Measurements from ENCODE around the gene MCRIP1. TPM values are rescaled to one million over a fixed set of nuclear protein-coding genes. Genes with fewer than 3 reads are reported as not detected.
A peak's percentile ranks its signal among the peaks of the same experiment; 100 is the strongest.

Gene MCRIP1
- polyA plus RNA-seq (2012; ENCODE audit: missing spikeins) = 12.6 TPM

- DNase-seq (ENCODE audit: insufficient read length) = peak; percentile 99
- FAIRE-seq = peak; percentile 99
- no peak for TF ChIP-seq POLR2AphosphoS5 (IDR thresholded peaks at IDR 0.05; ENCODE audit: low read depth, low read length)
- peak; percentile 72; the same call in 1 of the 2 replicates for TF ChIP-seq POLR2A (IDR thresholded peaks at IDR 0.05; ENCODE audit: low read depth, low read length)
- TF ChIP-seq TAF1 (IDR thresholded peaks at IDR 0.05; ENCODE audit: borderline replicate concordance, low read depth, low read length) = peak; percentile 75; the same call in 1 of the 2 replicates
These were observed at the start of gene MCRIP1 for GRCh38 chr17:81833160-81833920. Gene MCRIP1, minus strand, starts transcription at chr17:81833291. Its CDS starts 8,785 bp downstream, at chr17:81824506.

- FAIRE-seq (no peak), DNase-seq (ENCODE audit: insufficient read length) (no peak)
- no peak for TF ChIP-seq POLR2A (IDR thresholded peaks at IDR 0.05; ENCODE audit: low read depth, low read length)
These were observed 46.0 kb upstream of the MCRIP1 start for GRCh38 chr17:81879121-81879520.

DNA sequence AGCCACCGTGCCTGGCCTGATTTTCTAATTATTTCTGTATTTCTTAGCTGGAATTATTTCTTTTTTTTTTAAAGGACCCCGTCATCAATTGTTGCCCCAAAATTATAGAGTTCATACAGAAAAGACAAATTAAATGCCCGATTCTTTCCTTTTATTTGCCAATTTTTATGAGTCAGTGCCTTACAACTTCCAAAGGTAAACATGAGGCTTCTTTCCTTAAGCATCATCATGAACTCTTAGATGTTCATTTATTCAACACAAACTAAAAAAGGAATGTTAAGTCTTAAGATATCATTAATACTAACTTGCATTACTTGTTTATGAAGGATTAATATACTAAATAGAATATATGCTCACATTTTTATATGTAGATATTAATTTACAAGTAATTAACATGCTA is 45.2 kb upstream of the MCRIP1 start:
- TF ChIP-seq TAF1 (IDR thresholded peaks at IDR 0.05; ENCODE audit: borderline replicate concordance, low read depth, low read length) = no peak
- TF ChIP-seq POLR2AphosphoS5 (IDR thresholded peaks at IDR 0.05; ENCODE audit: low read depth, low read length) = no peak
- no peak for TF ChIP-seq POLR2A (IDR thresholded peaks at IDR 0.05; ENCODE audit: low read depth, low read length)
- DNase-seq (ENCODE audit: insufficient read length) = no peak
- no peak for FAIRE-seq

DNA sequence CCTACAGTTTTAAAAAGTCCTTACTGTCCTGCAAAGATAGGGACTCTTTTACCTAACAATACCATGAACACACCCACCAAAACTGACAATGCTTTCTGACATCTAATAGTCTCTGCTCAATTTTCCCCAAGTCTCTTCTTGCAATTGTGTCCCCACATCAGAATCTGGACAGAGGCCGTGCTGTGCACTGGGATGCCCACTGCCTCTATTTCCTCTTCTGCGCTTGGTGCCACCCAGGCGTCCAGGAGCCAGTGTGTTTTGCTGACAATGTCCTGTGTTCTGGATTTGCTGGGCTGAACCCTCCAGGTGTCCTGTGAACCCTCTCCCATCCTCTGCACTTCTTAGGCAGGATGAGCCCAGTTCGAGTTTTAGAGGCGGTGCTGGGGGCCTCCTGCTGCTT is 44.5 kb upstream of the MCRIP1 start:
- no peak for TF ChIP-seq TAF1 (IDR thresholded peaks at IDR 0.05; ENCODE audit: borderline replicate concordance, low read depth, low read length)
- TF ChIP-seq POLR2A (IDR thresholded peaks at IDR 0.05; ENCODE audit: low read depth, low read length) = no peak
- peak; percentile 64 for TF ChIP-seq POLR2AphosphoS5 (IDR thresholded peaks at IDR 0.05; ENCODE audit: low read depth, low read length)
- DNase-seq (ENCODE audit: insufficient read length) (no peak), FAIRE-seq (no peak)

- DNase-seq (ENCODE audit: insufficient read length) = peak; percentile 99
- peak; percentile 96 for FAIRE-seq
- TF ChIP-seq POLR2A (IDR thresholded peaks at IDR 0.05; ENCODE audit: low read depth, low read length) (peak; percentile 73), POLR2AphosphoS5 (IDR thresholded peaks at IDR 0.05; ENCODE audit: low read depth, low read length) (peak; percentile 69), TAF1 (IDR thresholded peaks at IDR 0.05; ENCODE audit: borderline replicate concordance, low read depth, low read length) (peak; percentile 48; the same call in 1 of the 2 replicates)
These were observed 38.5 kb upstream of the MCRIP1 start for GRCh38 chr17:81871387-81872230.

DNA sequence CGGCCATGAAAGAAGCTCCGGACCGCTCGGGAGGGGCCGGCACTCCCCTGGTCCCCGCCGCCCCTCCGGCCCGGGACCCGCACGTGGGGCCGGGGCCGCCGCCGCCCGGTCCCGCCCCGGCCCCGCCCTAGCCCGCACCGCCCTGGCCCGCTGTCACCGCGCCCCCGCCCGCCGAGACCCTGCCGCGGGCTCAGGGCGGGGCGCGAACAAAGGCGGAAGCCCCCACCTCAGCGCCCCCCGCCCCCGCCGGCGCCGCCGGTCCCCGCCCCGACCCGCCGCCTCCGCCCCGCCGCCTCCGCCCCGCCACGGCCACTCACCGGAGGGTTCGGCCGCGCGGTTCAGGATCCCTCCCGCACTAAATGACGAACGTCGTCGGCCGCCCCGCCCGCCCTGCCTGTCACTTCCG is 37.9 kb upstream of the MCRIP1 start, which contains the start of gene ARHGDIA:
Gene ARHGDIA, minus strand, starts transcription at position 357 of the 406 bp plus-strand sequence. CDS start 1,407 bp downstream, outside the sequence.
- FAIRE-seq = no peak
- TF ChIP-seq POLR2AphosphoS5 (IDR thresholded peaks at IDR 0.05; ENCODE audit: low read depth, low read length) = no peak
- DNase-seq (ENCODE audit: insufficient read length) = no peak

DNA sequence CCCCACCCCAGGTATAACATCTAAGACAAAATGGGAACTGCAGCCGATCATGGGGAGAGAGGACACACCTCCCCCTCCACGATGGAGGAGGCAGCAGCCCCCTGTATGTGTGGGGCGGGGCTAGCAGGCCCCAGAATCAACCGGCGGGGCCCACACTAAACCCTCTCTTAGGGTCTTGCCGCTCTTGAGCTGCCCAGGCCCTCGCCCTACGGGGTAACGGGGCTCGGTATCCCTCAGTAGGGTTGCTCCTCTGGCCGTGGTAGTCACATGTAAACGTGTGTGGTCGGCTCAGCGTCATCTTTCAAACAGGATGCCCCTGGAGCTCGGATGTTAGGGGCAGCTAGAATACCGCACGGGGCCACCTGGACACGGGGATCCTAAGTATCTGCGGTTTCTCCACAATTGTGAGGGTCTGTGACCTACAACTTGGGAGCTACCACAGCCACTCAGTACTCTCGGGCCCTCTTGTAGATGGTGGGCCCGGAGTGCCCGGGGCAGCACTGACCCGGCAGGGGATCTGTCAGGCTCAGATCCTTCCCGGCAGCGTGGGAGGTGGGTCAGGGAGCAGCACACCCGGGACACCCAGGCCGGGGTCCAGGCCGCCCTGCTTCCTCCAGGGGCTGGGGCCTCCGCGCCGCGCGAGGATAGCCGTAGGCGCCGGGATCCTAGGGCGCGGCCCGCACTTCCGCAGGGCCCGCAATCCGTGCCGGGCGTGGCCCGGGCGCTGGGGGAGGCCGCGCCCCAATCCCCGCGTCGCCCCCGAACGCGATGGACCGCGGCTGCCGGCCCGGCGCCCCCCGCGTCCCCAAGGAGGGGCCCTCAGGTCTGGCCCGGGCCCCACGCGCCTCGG is 37.3 kb upstream of the MCRIP1 start:
- TF ChIP-seq TAF1 (IDR thresholded peaks at IDR 0.05; ENCODE audit: borderline replicate concordance, low read depth, low read length) (no peak), POLR2AphosphoS5 (IDR thresholded peaks at IDR 0.05; ENCODE audit: low read depth, low read length) (no peak), POLR2A (IDR thresholded peaks at IDR 0.05; ENCODE audit: low read depth, low read length) (peak; percentile 47)
- DNase-seq (ENCODE audit: insufficient read length) (peak; percentile 46), FAIRE-seq (peak; percentile 30)

DNA sequence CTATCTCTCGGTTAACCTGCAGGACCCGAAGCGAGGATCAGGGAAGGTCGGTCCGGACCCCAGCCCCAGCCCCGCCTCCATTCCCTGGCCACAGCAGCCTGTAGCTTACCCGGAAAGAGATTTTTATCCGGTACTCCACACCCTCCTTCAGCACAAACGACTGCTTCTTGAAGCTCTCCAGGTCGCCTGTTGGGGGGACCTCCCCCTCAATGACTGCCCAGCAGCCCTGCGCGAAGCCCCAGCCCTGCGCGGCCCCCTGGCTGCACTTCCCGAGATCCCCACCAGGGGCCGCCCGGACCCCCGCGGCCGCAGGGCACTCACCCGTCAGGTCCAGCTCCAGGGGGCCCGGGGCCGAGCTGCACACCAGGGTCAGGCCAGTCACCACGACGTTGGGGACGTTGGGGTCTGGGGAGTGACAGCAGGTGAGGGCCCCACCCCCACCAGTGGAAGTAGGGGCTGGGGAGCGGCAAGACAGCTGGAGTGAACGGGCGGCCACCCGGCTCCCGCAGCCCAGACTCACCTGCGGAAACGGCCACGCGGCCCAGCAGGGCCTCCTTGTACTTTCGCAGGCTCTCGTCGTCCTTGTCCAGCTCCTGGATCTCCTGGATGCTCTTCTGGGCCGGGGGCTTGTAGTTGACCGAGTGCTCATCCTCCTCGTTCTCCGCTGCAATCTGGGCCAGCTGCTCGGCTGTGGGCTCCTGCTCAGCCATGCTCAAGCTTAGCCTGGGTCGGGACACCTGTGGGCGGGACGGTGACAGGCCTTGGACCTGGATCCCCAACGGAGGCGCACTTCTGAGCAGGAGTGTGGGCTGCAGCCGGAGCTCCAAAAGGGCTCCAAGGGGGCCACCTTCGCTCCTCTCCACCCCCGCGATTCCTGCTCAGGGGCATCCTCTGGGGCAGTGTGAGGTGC is 36.4 kb upstream of the MCRIP1 start:
- FAIRE-seq (no peak), DNase-seq (ENCODE audit: insufficient read length) (peak; percentile 78)
- TF ChIP-seq TAF1 (IDR thresholded peaks at IDR 0.05; ENCODE audit: borderline replicate concordance, low read depth, low read length) (no peak), POLR2A (IDR thresholded peaks at IDR 0.05; ENCODE audit: low read depth, low read length) (peak; percentile 51; the same call in 1 of the 2 replicates), POLR2AphosphoS5 (IDR thresholded peaks at IDR 0.05; ENCODE audit: low read depth, low read length) (peak; percentile 34; the same call in 1 of the 2 replicates)

DNA sequence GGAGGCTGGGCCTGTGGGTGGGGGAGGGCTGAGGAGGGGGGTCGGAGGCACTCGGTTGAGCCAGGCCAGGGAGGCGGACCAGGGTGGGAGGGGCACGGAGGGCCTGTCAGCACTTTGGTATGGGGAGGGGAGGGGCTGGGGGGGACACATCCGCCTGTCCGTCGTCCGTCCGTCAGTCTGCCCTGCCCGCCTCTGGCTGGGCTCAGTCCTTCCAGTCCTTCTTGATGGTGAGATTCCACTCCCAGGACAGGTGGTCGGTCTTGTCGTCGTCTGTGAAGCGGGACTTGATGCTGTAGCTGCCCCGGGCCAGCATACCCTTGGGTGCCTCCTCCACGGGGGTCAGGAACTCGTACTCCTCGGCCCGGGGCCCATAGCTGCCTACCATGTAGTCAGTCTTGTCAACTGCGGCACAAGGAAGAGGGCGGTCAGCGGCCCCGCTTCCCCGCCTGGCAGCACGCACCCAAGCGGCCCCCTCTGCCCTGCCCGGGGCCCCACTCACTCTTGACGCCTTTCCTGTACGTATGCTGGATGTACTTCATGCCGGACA is 35.7 kb upstream of the MCRIP1 start:
- TF ChIP-seq POLR2AphosphoS5 (IDR thresholded peaks at IDR 0.05; ENCODE audit: low read depth, low read length) = no peak; the same call in 1 of the 2 replicates
- no peak for TF ChIP-seq TAF1 (IDR thresholded peaks at IDR 0.05; ENCODE audit: borderline replicate concordance, low read depth, low read length)
- 0 out of 2 replicates have a peak, but pooled peaks have one; percentile 0 for TF ChIP-seq POLR2A (IDR thresholded peaks at IDR 0.05; ENCODE audit: low read depth, low read length)
- DNase-seq (ENCODE audit: insufficient read length) = peak; percentile 6
- FAIRE-seq = no peak

Measured in GM12892 (cell line).